Adrenal gland (tissue), 12 donors: ENCODE data around the gene MKRN2. TPM values are rescaled to one million over a fixed set of nuclear protein-coding genes. Genes with fewer than 3 reads are reported as not detected.

ENCODE experiments used
- DNase-seq, 7 donors: peaks; one replicate each; pipeline ENCODE4 v3.0.0-alpha.2; 2019 to 2020
- H3K27ac ChIP-seq, 5 donors: fragments of 200-600 bp; sonication (generic) in 4 of 5; 1 replicate in 3 of 5; 2 replicates in 2 of 5; pipeline versions ENCODE4 v1.5.1 to v1.8.0; 2016 to 2020; ENCODE audit warnings: mild to moderate bottlenecking in 1 of 5
- H3K27me3 ChIP-seq: fragments of 200-600 bp; 2 replicates; pipeline ENCODE4 v1.8.0; 2021
- H3K36me3 ChIP-seq, 2 donors: fragments of 200-600 bp; replicated peaks in 1 of 2; 1 replicate in 1 of 2; 2 replicates in 1 of 2; pipeline versions ENCODE4 v1.5.1 to v1.8.0; 2018 to 2022
- H3K4me1 ChIP-seq, 2 donors: fragments of 200-600 bp; replicated peaks in 1 of 2; 1 replicate in 1 of 2; 2 replicates in 1 of 2; pipeline versions ENCODE4 v1.5.1 to v1.8.0; 2018 to 2021
- H3K4me3 ChIP-seq, 4 donors: fragments of 200-600 bp; sonication (generic) in 3 of 4; one replicate each; pipeline ENCODE4 v1.5.1; 2016 to 2018
- H3K9me3 ChIP-seq, 3 donors: fragments of 200-600 bp; sonication (generic) in 1 of 3; replicated peaks in 1 of 3; 1 replicate in 2 of 3; 2 replicates in 1 of 3; pipeline versions ENCODE4 v1.5.1 to v1.8.0; 2016 to 2021
- CTCF ChIP-seq, 6 experiments: fragments of 450-650 bp in 4 of 6; fragments of 200-600 bp in 2 of 6; sonication (generic) in 1 of 6; IDR thresholded peaks; 1 replicate in 5 of 6; 2 replicates in 1 of 6; pipeline versions ENCODE4 v1.5.1 to v1.8.0; 2016 to 2021; ENCODE audit warnings: antibody characterized with exemption in 6 of 6, mild to moderate bottlenecking in 2 of 6, moderate library complexity in 1 of 6
- POLR2A ChIP-seq, 2 donors: fragments of 450-650 bp; IDR thresholded peaks; one replicate each; pipeline ENCODE4 v1.6.1; 2017; ENCODE audit warnings: antibody characterized with exemption in 2 of 2, mild to moderate bottlenecking in 2 of 2, moderate library complexity in 1 of 2
- WGBS, 4 donors: extraction: QIAGEN DNeasy Blood & Tissue Kit in 2 of 4; methylation state at CpG; one replicate each; pipeline versions ENCODE4 v1.1.5 to v1.1.7; 2013 to 2017; 5-methylcytosine and 5-hydroxymethylcytosine counted together
- intact Hi-C, 2 donors: fragments of 100-400 bp; cut with DNase I; formaldehyde crosslinking; loops; one replicate each; pipeline versions ENCODE4 v1.14.1 to v1.15.0; 2022 to 2023
- polyA plus RNA-seq, 3 donors: library from polyadenylated mRNA; stranded (reverse); fragments of 200-250 nt in 2 of 3; fragments of 350-450 nt in 1 of 3; fragmentation: Illumina TruSeq in 1 of 3; extraction: RNeasy Lipid Tissue Mini Kit (QIAGEN cat#74804) in 1 of 3; gene quantifications; one replicate each; pipeline ENCODE4 v1.2.3, GENCODE V29; 2013 to 2014
- total RNA-seq, 9 donors: library from RNA; depleted of rRNA in 4 of 9; stranded (reverse); fragments of >200 nt in 4 of 9; fragments of 120-200 nt in 1 of 9; fragmentation: NEBNext Ultra II Directional in 1 of 9; extraction: Animal tissue kit (Norgen Biotek cat#: 25700) in 1 of 9; gene quantifications; one replicate each; pipeline versions ENCODE4 v1.1.0 to v1.2.4, GENCODE V29; 2013 to 2023
- donor health status: healthy with polysubstance abuse.
- donor health status: Bipolar disorder and iron deficiency.
- donor health status: DM: yes; HTN: yes; CAD: no.
- donor health status: DM: no; HTN: no; CAD: no.
- donor health status: DM: no; HTN: no; CAD: no.
- donor health status: DM: yes; HTN: yes; CAD: no.

MKRN2 gene
- total and polyA plus RNA-seq, 12 donors, result 15.8 to 40.9 (median 23.9) TPM

DNA sequence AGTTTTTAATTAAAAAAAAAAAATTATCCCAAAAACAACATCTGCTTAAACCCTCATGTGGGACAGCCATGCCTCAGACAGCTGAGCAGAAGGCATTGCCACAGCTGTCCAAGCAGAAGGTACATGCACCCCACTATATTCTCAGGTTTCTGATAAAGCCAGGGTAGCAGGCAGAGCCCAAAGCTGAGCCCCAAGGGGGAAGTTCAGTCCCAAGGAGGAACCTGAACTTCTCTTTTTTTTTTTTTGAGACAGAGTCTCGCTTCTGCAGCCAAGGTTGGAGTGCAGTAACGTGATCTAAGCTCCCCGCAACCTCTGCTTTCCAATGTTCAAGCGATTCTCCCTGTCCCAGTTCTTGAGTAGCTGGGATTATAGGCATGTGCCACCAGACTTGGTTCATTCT is 33.2 kb downstream of the MKRN2 start:
- no peaks in the 10 kb centered on the region for H3K27me3 ChIP-seq
- peaks cover 0 to 57% of the 10 kb centered on the region in 2 donors for H3K36me3 ChIP-seq
- WGBS, 4 donors, result 70 to 77% (median 73%) methylated on average over 1 to 4 of the region's 4 CpGs; no CpG with 5 or more reads in 1 of the 4 donors
- H3K27ac ChIP-seq, result no peak overlapping the region
- H3K4me1 ChIP-seq, result peaks cover 5 to 13% of the 10 kb centered on the region in 2 donors
- no peak for TF ChIP-seq POLR2A (IDR thresholded peaks at IDR 0.05)
- TF ChIP-seq CTCF (IDR thresholded peaks at IDR 0.05), result no peak
- no peaks in the 10 kb centered on the region for H3K9me3 ChIP-seq
- H3K4me3 ChIP-seq, result no peak overlapping the region
- DNase-seq, result no peak
- intact Hi-C loops, result loop anchor here in 1 of 2 donors (10.0 kb wide), 1 partner anchor 75 kb away; the partner anchor contains the start of gene RAF1

DNA sequence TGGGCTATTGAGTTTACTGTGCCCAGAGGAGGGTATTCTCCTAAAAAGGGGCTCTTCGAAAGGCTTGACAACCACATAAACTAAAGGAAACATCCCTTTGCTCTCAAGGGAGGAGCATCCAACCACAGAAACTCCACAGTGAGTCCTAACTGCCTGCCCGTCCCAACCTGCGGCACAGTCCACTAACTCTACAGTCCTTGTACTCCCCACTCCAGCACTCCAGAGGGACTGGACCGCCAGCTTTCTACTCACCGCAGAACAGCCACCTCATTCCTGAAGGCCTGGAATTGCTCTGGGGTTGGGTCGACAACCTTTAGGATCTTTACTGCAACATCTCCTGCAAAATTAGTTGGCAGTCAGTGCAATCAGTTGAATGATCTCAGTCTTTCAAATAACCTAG is 34.6 kb downstream of the MKRN2 start:
- H3K27me3 ChIP-seq, result no peaks in the 10 kb centered on the region
- H3K9me3 ChIP-seq, result no peaks in the 10 kb centered on the region
- peaks cover 5 to 13% of the 10 kb centered on the region in 2 donors for H3K4me1 ChIP-seq
- intact Hi-C loops, result loop anchor here in 1 of 2 donors (10.0 kb wide), 1 partner anchor 73 kb away; the partner anchor contains the start of gene RAF1
- no peak for DNase-seq
- H3K27ac ChIP-seq, result peak overlapping the region in 3 of 5 donors; percentile 13 to 62 (median 59)
- no peak for TF ChIP-seq CTCF (IDR thresholded peaks at IDR 0.05)
- TF ChIP-seq POLR2A (IDR thresholded peaks at IDR 0.05), result no peak
- no peak overlapping the region for H3K4me3 ChIP-seq
- H3K36me3 ChIP-seq, result peaks cover 0 to 52% of the 10 kb centered on the region in 2 donors
- WGBS, 4 donors, result 89 to 97% (median 93%) methylated on average over 6 of the region's 6 CpGs

- H3K36me3 ChIP-seq, result peaks cover 0 to 59% of the 10 kb centered on the region in 2 donors
- intact Hi-C loops, result loop anchor here in 1 of 2 donors (10.0 kb wide), 1 partner anchor 73 kb away; the partner anchor contains the start of gene RAF1
- H3K4me3 ChIP-seq, result no peak overlapping the region
- H3K9me3 ChIP-seq, result no peaks in the 10 kb centered on the region
- TF ChIP-seq CTCF (IDR thresholded peaks at IDR 0.05) (no peak), POLR2A (IDR thresholded peaks at IDR 0.05) (no peak)
- WGBS, 4 donors, result 54 to 64% (median 59%) methylated on average over 4 of the region's 4 CpGs
- DNase-seq, result peak in 4 of 7 donors; percentile 35 to 60 (median 59)
- peak overlapping the region in 4 of 5 donors; percentile 13 to 62 (median 56) for H3K27ac ChIP-seq
- H3K4me1 ChIP-seq, result peaks cover 5 to 13% of the 10 kb centered on the region in 2 donors
- no peaks in the 10 kb centered on the region for H3K27me3 ChIP-seq
Observed at GRCh38 chr3:12591997-12592715, 35.3 kb downstream of the MKRN2 start.

DNA sequence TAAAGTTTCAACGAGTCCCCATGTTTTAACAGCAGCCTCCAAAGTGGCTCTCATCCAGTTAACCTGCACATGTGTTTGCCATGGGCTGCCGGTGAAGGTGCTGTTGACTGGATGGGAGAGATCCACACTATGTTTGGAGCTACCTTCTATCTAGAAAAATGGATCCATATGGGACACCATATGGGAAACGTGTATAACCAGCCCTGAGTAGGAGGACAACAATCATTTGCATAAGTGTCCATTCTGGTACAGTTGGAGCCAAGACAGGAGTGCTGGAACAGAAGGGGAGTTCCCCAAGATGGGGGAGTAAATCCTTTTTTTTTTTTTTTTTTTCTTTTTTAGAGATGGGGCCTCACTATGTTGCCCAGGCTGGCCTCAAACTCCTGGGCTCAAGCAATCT is 36.6 kb downstream of the MKRN2 start:
- peaks cover 0 to 67% of the 10 kb centered on the region in 2 donors for H3K36me3 ChIP-seq
- H3K9me3 ChIP-seq, result no peaks in the 10 kb centered on the region
- no peak overlapping the region for H3K4me3 ChIP-seq
- no peak overlapping the region for H3K27ac ChIP-seq
- WGBS, 4 donors, result 92 to 98% (median 95%) methylated on average over 3 of the region's 3 CpGs
- no peak for DNase-seq
- TF ChIP-seq CTCF (IDR thresholded peaks at IDR 0.05), result no peak
- intact Hi-C loops, result loop anchor here in 1 of 2 donors (10.0 kb wide), 1 partner anchor 71 kb away; the partner anchor contains the start of gene RAF1
- H3K27me3 ChIP-seq, result no peaks in the 10 kb centered on the region
- peaks cover 5 to 13% of the 10 kb centered on the region in 2 donors for H3K4me1 ChIP-seq
